Hypothalamus (tissue), 51 donors: ENCODE measurements around the gene XDH.

Experiments used
- DNase-seq, 51 donors: peaks; one replicate each; lab custom pipeline; 2025; lab: John Stamatoyannopoulos, UW

XDH gene

DNA sequence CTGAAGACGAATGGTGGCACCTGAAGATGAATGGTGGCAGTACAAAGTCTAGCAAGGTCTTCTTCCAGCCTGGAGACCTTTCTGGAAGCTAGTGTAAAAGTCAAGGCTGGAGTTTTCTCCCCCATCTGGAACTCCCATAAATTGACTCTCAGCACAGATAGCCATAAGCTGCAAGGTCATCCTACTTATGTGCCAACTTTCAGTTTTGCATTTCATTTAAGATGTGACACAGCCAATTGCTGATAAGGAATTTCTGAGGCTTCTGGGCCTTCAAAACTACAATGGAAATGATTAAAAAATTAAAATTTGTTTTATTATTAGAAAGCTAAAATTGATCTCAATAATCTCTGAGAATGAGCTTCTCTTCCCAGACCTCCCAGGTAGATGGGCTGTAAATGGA, 10.2 kb downstream of the XDH start:
- DNase-seq, result no peak

DNA sequence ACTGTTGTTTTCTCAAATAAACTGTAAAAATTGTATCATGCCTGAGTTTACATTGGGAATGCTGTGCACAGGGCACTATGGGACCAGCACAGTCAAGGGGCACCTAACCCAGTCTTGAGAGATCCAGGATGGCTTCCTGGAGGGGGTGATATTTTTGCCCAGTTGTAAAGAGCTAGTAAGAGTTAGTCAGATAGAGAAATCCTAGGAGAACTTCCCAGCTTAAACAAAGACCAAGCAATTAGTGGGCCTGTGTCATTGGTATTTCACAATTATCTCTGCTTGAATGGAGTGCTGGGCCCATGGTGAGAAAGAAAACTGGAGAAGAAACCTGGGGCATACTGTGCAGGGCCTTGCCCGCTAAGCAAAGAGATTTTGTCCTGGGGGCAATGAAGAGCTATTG, 12.2 kb downstream of the XDH start:
- DNase-seq, result no peak

DNA sequence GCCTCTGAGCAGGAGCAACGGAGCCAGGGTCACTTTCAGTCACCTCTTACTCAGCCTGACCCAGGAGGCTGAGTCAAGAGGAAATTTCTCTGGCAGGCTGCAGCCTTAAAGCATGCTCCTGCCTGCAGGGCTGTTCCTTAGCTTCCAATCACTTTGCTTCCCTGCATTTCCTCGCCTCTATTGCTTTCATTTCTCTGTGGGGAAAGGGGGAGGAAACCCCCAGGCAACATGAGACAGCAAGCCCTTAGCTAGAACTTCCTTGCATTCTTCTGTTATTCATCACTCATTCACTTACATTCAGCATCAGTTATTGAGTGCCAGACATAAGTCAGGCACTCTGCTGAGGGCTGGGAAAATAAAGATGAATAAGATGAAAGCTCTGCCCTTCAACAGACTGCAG, 13.0 kb downstream of the XDH start:
- no peak for DNase-seq

DNA sequence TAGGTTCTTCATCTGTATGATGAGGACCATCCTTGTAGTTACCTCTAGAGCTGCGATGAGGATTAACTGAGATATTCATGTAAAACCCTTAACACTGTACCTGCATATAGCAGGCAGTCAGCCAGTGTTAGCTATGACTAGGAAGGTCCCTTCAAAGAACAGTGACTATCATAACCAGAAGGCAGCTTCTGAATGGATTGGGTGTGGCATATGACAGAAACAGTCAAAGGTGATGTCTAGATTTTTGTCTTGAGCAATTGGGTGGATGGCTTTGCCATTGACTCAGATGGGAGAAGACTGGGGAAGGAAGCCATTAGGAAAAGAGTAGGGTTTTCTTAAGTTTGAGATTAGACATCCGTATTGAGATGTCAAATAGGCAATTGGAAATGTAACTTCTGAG, 15.7 kb downstream of the XDH start:
- no peak for DNase-seq

DNA sequence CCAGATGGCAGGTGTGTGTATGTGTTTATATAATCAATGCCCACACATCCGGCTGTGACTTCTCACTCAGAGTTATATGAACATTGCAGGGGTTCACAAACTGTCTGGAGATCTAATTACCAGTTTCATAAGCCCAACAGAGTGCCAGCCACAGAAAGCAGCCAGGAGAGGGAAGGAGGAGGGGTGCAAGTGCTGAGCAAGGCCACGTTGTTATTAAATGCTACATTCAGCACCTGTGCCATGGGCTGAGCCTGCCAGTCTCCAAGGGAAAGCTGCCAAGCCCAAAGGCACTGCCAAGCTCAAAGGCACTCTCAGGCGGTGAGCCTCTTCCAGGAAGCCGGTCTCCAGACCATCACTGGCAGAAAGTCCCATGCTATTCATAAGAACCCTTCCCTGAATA, 17.4 kb downstream of the XDH start:
- peak in 17 of 51 donors; percentile 3 to 54 (median 12) for DNase-seq

DNA sequence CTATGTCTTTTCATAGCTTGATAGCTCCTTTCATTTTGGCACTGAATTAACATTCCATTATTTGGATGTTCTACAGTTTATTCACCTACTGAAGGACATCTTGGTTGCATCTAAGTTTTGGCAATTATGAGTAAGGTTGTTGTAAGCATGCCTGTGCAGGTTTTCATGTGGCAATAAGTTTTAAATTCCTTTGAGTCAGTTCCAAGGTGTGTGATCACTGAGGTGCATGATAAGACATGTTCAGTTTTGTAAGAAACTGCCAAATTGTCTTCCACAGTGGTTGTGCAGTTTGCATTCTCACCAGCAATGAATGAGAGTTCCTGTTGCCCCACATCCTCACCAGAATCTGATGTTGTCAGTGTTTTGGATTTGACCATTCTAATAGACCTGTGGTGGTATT, 24.2 kb downstream of the XDH start:
- DNase-seq, result no peak

DNA sequence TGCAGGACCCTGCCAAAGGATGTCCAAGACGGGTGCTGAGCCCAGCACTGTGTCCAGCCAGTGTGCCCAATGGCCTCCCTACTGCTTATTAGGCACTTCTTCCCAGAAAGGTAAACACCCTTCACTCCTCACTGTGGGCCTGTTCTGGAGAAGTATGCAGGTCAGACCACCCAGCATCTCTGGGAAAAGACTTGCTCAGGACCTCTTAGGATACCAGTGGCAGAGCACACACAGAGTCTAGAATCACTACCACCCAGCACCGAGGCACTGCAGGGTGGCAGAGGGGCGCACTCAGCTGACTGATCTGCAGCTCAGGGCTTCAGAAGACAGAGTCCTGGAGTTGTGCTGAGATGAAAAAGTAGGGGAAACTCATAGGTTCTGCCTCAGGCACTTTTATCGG, 25.8 kb downstream of the XDH start:
- DNase-seq, result no peak

DNA sequence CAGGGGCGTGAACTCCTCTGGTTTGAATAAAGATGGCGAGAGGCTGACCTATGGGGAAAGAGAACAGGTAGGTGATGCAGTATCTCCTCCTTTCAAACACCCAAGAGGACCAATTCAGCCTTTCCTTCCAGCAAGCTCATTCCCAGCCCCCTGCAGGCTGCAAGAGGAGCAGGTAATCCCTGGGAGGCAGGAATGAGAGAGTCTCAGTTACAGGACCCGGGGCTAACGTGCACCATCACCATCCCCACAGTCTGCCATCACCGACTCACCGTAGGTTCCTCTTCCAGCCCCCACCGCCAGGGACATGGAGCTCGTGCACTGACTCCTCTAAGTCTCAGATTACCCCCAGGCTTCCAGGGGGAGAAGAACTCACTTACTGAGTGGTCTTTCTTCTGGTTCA, 26.7 kb downstream of the XDH start:
- no peak for DNase-seq

DNA sequence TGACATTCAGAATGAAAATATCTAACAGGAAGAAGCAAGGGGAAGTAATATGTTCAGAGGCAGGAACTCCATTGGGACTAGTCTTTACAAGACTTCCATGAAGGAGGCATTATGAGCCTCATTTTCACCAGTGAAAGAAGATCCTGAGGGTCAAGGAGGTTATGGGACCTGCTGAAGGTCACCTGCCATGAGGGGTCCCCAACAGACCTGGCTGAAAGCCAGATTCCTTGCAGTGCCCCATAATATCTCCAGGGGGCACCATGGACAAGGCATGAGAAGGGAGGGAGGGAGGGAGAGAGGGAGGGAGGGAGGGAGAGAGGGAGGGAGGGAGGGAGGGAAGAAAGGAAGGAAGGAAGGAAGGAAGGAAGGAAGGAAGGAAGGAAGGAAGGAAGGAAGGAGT, 27.9 kb downstream of the XDH start:
- DNase-seq, result no peak

DNA sequence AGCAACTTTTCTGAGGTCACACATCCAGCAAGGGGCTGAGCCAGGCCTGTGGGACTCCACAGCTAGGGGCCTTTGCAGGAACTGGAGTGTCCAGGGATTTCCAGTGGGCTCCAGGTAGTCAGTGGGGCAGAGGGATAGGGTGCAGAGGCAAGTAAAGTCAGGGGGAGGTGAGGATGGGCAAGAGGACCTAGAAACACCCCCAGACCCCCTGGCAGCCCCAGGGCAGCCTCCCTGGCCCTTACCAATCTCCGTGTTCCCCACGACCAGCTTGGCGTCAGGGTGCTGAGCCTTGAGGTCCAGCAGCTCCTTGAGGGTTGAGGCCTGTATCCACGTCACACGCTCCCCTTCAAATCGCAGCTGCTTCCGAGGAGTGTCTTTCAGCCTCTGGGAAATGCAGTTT, 28.4 kb downstream of the XDH start:
- no peak for DNase-seq

DNA sequence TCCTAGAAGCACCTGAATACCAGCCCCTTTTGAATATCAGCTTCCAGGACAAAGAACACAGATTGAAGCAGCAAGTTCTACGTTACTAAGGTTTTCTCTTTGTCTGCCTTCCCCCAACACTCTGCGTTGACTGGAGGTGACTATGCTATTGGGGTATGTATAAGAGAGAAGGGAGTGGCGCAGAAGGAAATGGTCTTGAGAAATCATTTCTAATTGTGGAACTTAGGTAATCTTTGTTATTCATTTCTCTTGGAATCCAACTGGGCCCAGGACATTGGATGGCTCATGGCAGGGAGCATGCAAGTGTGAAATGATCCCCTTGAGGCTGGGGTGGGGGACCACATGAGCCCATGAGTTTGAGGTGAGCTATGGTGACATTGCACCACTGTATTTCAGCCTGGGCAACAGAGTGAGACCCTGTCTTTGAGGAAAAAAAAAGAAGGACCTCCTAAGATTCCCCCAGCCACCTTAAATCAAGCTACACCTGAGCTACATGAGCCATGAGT, 29.7 kb downstream of the XDH start:
- no peak for DNase-seq

DNA sequence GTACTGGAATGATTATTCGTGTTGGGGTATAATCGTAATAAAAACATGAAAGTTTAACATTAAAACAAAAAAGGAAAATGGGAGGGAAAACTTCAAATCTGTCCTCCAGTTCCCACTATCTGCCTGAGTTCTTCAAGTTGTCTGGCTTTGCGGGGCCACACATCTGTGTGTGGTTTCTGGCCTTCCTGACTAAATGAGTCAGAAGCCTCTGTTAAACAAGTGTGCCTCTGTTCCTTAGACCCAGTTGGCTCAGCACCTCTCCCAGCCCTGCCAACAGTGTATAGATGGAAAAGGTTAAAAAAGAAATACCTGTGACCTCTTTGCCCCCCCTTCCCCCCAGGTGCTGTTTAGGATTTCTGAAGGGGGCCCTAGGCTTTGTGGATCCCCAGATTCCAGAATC, 30.2 kb downstream of the XDH start:
- DNase-seq, result no peak

DNA sequence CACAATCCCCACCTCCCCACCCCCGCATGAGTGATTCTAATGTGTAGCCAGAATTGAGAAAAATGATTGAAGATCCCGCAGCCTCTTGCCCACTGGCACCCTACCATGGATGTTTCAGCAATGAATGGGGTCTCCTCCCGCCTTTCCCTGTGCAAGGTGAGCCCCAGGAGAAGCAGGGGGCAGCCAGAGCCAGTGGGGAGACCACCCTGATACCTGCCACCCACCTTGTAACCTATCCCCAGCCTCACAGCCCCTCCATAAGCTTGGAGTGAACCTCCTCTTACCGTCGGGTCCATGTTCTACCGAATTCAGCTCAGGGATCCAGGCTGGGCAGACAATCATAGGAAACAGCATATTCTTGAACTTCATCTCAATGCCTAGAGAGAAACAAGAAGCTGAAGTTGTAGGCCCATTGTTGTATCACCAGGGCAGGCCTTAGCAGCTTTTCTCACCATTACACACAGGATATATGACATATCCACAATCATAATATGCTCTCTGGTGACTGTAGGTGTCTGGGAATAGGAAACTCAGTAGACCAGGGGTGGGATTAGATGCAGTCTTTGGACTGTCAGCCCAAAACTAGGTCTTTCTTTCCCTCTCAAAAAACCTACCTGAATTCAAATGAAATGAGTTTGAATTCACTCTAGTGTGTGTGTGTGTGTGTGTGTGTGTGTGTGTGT, 30.9 kb downstream of the XDH start:
- DNase-seq, result no peak

DNA sequence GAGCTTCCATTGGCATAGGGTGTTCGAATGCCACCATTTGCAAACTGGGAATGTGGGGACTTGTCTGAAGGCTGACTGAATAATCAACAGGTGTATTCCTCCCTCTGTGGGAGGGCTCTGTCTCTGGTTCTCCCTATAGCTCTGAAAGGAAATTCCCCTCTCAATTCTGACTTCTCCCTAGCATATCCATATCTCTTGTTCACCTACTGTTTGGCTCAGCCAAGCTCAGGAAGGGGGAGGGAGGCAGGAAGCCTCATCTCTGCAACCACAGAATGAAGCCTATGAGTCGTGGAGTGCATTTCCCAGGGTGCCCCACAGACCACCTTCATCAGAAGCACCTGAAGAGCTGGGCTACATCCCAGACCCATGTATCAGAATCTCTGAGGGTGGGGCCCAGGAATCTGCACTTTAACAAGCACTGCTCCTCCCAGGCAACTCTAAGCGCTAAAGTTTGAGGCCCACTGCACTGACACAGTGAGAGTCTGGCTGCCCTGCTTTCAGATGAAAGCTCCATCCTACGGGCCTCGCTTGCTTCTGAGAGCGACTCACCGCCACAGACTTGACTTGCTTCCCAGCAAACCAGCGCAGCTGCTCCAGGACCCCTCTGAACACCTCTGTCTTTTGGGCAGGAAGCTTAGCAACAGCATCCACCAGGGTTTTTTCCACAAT, 32.0 kb downstream of the XDH start:
- DNase-seq, result no peak

DNA sequence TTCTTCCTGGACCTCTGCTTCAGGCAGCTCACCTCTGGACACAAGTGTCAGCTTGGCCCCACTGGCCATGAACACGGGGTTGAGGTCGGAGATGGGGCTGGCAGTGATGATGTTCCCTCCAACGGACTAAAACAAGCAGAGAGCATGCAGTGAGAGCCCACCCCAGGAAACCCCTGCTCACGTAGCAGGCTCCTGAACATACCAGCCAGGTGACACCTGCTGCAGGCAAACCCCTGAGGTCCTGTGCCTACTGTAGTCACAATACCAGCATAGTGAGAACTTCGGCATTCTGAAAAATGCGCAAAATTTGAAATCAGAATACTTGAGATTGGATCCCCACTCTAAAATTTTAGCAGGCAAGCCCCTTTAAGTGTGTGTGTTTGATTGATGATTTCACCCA, 32.9 kb downstream of the XDH start:
- no peak for DNase-seq

DNA sequence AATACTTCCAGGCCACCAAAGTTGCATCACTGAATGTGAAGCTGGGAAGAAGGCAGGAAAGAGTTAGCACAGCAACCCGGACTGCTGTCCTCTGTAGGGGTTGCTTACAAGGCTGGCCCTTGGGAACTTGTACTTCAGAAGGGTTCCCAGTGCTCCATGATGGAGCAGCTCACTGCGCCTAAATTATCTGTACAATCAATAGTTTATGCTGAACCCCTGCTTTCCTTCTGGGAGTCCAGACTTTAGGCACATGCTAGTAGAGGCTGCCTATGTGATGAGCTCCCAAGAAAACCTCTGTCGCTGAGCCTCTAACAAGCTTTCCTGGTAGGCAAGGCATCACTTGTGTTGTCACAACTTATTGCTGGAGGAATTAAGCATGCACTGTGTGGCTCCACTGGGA, 34.3 kb downstream of the XDH start:
- no peak for DNase-seq

DNA sequence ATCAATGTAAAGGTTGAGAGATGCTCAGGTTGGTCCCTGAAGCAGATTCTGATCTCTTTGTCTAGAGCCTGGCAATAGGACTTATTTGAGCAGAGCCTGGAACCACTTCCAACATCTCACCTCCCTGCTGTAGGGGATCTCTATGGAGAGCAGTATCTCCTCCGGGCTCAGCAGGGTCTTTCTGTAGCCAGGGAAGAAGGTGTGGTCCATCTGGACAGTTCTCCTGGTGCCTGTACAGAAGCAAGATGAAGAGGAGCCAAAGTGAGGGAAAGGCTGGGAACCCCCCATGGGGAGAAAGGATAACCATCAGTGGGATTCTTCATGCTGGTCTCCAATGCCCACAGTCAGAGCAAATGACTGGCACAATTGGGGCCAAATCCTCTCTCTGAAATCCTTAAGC, 34.8 kb downstream of the XDH start:
- DNase-seq, result no peak

DNA sequence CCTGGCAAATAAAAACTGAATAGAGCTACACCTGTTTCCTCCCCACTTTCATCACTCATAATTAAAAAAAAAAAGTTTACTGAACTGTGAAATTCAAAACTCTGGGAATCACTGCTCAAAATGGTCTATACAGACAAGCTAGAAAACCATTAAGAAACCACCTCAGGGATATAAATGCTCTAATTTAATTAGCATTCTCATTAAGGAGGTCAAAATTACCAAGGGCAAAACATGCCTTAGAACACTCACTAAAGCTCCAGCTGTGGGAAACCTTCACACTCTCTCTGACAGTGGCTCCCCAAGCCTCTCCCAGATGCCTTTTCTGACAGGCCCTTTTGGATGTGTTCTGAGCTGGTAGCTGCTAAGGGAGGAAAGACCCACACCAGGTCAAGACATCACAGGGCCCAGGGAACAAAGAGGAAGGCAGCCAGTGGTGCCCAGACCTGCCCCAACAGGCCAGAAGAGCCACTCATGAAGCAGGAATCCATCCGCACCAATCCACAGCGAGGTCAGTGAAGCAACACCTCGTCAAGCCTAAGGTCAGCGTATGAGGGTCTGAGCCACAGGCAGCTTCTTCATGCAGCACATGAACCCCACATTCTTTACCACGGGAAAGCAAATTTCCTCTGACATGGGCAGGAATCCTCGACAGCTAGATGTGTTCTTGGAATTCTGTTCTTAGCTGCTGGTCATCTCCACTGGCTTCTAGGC, 35.6 kb downstream of the XDH start:
- DNase-seq, result no peak

DNA sequence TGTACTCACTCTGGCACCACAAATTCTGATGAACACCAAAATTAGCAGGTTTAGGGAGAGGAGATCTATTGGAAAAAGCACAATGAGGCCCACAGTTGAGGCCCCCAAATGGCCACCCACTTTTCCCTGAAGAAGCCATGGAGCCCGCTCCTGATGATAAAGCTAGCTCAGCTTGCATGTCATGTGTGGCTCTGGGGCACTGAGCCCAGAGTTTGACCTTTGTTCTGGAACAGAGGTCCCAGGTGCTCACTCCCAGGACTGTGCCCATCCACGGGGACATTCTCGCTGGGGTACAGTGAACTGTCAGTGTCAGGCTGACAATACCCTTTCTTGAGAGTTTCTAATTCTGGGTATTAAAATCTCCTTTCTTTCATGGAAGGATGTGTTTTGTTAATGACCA, 36.2 kb downstream of the XDH start:
- DNase-seq, result no peak

DNA sequence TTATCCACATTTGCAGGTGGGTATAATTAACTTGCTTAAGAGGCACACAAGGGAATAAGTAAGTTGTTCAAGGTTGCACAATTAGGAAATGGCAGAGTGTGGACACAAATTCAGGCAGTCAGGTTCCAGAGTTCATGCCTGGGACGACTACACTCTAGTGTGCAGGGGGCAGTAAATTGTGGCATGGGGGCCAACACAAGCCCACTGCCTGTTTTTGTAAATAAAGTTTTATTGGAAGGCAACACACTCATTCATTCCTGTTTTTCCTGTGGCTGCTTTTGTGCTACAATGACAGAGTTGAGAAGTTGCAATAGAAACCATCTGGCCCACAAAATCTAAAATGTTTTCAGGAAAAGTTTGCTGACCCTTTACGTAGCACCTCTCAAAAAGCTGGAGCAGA, 41.4 kb downstream of the XDH start:
- DNase-seq, result no peak

DNA sequence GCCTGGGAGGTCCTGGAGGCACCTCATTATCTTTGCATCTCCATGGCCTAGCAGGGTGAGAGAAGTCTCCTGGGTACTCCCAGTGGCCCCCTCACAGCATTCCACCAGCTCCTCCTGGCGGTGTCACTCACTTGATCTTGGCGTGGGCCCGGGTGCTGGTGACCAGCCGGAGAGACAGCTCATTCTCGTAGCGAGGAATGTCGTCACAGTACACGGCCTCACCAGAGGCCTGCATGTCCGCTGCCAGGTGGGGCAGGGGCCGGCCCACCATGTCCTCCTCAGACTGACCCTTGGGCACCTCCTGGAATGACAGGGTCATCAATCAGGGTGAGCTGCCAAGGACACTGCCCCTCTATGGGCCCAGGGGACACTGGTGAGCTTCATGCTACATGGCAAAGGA, 42.4 kb downstream of the XDH start:
- no peak for DNase-seq

DNA sequence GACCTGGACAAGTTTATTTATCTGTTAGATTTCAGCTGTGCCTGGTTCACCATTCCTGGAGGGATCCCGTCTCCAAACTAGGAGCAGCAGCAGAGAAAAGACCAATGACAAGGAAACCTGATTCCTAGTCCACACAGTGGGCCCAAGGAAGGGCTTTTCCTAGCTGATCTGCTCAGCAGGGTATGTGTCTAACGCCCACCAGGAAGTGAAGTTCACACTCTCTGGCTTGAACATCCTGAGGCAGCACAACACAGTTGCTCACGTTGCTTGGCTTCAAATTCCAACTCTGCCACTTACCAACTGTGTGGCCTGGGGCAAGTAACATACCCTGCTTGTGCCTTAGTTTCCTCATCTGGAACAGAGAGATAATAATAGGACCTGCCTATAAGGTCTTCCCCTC, 42.9 kb downstream of the XDH start:
- no peak for DNase-seq
